ENCODE measurements around the gene EPB41.
"Not testable (repeated sequence)": the region's sequence is repeated elsewhere in the genome, so short reads cannot be mapped to it uniquely, and the experiment has no call there.

Gene EPB41
- 554 to 741 reads per million in 2 donors for total RNA-seq

DNA sequence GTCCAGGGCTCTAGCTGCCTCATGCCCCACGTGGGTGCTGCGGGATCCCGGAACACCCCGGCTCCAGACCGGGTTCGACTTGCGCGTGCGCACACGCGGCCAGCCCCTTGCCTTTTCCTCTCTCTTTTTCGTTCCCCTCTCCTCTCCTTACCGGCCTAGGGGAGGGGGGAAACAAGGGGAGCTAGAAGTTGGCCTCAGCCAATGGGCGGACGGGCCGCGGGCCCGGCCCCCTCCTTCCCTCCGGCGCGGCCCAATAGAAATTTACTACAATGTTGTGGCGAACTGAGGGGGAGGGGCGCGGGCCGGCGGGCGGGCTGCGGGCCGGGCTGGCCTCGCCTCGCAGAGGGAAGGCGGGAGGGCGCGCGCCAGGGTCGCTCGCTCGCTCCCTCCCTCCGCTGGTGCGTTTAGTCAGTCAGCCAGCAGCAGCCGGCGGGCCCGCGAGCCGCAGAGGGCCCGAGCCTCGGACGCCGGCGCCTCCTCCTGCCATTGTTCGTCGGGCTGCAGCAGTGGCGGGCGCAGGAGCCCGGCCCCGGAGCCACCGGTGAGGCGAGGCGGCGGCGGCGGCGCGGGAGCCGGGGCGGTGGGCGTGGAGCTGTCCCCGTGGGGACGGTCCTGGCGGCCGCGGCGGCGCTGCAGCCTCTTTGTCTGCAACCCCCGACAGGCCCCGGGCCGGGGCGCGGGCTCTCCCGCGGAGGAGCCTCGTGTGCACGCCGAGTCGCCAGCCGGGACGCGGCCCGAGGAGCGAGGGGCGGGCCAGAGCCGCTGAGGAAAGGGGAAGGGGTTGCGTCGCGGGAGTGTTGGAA is at the start of gene EPB41:
Gene EPB41 (plus strand): TSS at position 342 of the 803 bp plus-strand sequence. CDS start 72,869 bp downstream, outside the sequence.
- DNase-seq, result peak; percentile 83

- DNase-seq, result no peak
These were observed 49.7 kb upstream of the EPB41 start for GRCh38 chr1:28864695-28865094.

GRCh38 chr1:28865997-28866650 is 48.2 kb upstream of the EPB41 start:
- no peak for DNase-seq

- no peak for DNase-seq
These were observed 46.5 kb upstream of the EPB41 start for GRCh38 chr1:28867850-28868249.

DNA sequence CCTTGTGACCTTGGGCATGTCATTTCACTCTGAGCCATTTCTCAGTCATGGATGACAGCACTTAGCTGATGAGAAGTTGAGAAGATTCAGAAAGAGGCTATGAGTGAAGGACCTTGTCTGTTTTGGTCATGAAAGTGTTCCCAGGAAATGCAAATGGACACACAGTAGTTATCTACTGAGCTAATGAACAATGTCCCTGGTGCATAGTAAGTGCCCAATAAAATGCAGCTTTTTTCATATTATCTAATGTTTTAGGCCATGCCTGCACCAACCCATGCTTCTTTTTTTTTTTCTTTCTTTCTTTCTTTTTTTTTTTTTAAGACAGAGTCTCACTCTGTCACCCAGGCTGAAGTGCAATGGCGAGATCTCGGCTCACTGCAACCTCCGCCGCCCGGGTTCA is 44.4 kb upstream of the EPB41 start:
- no peak for DNase-seq

GRCh38 chr1:28871631-28872401 is 42.6 kb upstream of the EPB41 start:
- DNase-seq, result no peak

- not testable (repeated sequence) for DNase-seq
These were observed 39.2 kb upstream of the EPB41 start for GRCh38 chr1:28875134-28875533.

GRCh38 chr1:28877132-28877781 is 37.1 kb upstream of the EPB41 start:
- DNase-seq, result no peak

DNA sequence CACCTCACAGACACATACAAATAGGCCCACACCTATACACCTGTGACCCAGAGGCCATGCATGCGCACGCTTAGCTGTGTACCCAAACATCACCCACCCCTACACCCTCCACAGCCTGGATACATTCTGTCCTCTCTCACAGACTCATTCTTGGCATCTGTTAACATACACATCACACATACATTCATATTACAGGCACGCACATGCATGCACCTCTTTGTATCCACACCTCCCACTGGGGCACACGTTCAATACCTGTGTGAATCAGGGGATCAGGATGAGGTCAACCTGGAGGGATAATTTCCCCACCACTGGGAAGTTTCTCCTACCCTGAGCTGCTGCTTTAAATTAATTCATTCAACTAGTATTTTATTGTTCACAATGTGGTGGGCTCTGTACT is 35.6 kb upstream of the EPB41 start:
- no peak for DNase-seq

DNA sequence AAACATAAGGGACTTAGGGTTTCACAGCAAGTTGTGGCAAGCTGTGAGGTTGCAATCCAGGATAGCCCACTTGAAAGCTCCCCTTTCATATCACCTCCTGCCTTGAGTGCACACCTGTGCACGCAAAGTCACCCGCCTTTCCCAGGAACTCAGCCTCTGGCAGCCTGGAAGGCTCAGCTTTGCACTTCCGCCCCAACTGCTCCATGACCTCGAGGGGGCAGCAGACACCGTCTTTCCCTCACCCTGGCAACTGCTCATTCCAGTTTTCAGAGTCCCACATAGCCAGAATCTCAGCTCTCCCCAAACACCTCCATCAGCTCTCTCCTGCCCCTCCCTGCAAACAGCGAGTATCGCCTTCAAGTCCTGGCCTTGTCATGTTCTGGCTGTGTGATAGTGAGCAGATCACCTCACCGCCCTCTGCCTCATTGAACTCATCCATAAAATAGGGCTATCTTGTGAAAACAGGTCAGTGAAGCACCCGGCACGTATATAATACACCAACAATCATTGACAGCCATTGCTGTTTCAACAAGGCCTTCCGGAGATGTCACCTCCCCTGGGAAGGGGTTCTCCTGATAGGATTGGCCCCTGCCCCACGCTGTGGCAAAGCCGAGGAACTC is 32.2 kb upstream of the EPB41 start:
- DNase-seq, result no peak

- DNase-seq, result no peak
These were observed 31.1 kb upstream of the EPB41 start for GRCh38 chr1:28883242-28883616.

- DNase-seq, result no peak
These were observed 28.9 kb upstream of the EPB41 start for GRCh38 chr1:28885472-28885877.

DNA sequence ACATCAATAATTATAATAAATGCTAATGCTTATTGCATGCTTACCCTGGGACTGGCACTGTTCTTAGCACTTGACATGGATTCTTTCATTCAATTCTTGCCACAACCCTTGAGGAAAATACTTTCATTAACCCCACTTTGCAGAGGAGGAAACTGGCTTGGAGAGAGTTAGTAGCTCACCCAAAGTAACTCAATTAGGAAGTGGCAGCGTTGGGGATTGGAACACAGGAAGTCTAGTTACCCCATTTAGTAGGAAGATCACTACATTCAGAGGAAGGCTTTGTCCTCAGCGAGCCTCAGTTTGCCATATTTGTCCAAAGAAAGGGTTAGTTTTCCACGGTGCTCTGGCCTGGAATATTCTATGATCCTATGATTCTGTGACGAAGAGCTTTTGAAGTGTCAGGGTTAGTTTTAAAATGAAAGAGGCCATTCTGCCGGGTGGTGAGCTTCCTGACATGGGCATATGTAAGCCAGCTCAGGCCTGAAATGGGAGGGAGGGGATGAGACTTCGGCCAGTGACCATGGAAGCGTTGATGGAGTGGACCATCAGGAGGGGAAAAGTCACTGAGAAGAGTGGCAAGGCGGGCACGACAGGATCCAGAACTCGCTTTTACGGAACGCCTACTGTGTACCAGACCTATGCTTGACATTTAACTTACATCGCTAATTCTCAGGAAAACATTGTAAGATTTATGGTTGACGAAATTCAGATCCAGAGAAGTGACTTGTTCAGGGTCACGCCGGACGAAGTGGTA is 28.2 kb upstream of the EPB41 start:
- DNase-seq, result no peak

GRCh38 chr1:28886731-28887418 is 27.5 kb upstream of the EPB41 start:
- peak; percentile 84 for DNase-seq

- DNase-seq, result peak; percentile 82
These were observed 26.9 kb upstream of the EPB41 start for GRCh38 chr1:28887419-28887834.

DNA sequence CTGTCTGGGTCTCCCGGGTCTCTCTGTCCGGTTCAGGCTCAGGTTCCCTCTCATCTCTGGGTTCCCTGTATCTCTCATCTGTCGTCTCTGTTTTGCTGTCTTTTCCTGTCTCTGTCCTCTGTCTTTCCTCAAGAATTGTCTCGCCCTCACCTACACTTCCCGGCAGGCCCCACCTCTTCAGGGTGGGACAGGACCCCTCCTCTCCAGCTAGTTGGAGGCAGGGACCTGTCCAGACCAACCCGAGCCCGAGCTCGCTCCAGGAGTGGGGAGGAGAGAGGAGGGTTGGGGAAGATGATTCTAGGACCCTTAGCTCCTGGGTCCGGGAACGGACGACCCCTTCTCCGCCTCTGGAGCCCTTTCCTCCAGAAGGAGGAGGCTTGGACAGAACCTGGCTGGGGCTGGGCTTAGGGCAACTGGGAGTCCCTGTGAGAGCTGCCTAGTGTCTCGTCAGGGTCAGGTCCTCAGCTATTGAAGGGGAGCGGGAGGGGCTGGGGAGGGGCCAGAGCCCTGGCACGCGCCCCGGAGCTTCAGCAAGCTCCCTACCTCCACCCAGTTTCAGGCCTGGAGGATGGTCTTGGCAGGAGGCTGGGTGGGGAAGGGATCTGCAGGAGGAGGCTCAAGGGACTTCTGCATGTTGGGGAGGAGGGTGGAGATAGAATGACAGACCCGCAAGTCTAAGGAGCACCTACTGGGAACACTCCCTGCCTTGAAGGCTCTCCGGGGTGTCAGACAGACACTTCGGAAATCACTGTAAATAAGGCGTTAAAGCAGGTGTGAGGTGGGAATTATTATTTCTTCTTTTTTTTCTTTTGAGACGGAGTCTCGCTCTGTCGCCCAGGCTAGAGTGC is 26.3 kb upstream of the EPB41 start:
- DNase-seq, result no peak

DNA sequence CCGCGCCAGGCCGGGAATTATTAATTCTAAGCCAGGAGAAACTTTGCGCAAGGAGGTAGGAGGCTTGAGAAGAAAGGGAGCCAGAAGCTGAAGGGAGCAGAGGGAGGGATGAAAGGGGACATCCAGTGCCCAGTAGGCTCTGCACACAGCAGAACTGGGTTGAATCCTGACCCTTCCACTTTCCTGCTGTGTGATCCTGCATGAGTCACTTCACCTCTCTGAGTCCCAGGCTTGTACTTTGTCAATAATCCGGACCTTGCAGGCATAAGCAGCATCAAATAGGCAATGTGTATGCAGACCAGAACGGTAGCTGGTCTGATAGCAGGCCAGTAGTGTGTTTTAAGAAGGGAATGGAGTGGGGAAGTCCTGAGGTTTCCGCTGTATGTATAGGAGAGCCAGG is 25.5 kb upstream of the EPB41 start:
- no peak for DNase-seq

DNA sequence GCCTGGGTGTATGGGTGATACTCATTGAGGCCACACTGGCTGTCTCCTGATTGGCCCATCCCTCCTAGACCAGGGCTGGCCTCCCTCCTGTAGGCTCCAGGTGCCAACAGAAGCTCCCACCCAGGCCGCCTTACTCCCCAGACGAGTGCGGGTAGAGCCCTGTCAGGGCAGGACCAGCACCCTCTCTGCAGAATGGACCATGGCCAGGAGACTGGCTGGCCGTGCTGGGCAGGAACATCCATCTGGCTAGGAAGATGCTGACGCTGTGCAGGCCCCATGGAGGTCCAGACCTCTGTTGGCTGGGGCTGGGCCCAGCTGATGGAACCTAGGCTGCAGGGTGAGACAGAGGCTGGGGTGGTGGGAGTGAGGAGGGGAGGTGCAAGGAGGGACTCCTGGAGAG is 25.0 kb upstream of the EPB41 start:
- no peak for DNase-seq

DNA sequence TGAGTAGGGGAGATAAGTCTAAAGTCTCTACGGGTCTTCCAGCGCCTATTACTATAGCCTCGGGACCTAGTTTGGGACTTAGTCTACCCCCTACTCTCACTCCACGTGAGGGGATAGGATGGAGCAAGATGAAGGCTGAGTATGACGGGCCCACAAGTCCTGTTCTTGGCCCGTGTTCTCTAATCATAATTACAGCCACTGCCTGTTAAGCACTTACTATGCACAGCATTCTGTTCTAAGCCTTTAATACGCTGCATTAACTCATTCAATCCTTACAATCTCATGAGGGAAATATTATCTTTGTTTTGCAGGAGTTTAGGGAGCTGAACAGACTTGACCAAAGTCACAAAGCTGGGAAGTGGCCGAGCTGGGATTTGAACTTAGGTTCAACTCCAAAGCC is 23.9 kb upstream of the EPB41 start:
- no peak for DNase-seq

- no peak for DNase-seq
These were observed 23.5 kb upstream of the EPB41 start for GRCh38 chr1:28890836-28891235.
